Measurements from ENCODE around the gene CDYL.

DNA sequence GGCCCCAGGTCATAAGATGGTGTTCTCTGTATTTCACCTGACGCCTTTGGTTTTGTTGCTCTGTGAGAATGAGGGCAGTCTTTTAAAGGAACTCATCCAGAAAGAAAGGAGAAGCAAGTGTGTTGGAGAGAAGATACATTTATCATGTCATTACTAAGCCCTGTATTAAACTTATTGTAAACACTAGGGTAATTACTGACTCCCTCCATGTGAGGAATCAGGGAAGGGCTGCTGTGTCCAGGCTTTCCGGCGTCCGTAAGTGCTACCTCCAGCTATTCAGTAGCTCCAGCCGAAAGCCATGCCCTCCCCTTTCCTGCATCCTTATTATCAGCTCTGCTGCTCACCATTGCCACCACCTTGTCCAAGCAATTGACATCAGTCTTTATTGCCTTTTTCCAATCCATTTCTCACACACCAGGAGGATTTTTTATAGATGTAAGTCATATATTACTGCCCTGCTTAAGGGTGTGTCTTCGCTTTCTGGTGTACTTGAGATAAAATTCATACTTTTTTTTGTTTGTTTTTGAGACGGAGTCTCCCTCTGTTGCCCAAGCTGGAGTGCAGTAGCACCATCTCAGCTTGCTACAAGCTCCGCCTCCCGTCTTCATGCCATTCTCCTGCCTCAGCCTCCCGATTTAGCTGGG lies 133.0 kb downstream of the CDYL start:
- TF ChIP-seq POLR2A (IDR thresholded peaks at IDR 0.05; ENCODE audit: low read depth, low read length) (no peak), CTCF (conservative IDR thresholded peaks at IDR 0.05; ENCODE audit: low read depth, low read length) (no peak), FOS (IDR thresholded peaks at IDR 0.05; ENCODE audit: low read depth, low read length) (no peak), RAD21 (IDR thresholded peaks at IDR 0.05; ENCODE audit: low read length) (no peak), MXI1 (IDR thresholded peaks at IDR 0.05; ENCODE audit: borderline replicate concordance, low read depth, low read length) (no peak), BHLHE40 (IDR thresholded peaks at IDR 0.05; ENCODE audit: low read depth, low read length) (no peak), CEBPB (IDR thresholded peaks at IDR 0.05; ENCODE audit: low read depth, low read length) (no peak)
- TF ChIP-seq, protein P1, sequence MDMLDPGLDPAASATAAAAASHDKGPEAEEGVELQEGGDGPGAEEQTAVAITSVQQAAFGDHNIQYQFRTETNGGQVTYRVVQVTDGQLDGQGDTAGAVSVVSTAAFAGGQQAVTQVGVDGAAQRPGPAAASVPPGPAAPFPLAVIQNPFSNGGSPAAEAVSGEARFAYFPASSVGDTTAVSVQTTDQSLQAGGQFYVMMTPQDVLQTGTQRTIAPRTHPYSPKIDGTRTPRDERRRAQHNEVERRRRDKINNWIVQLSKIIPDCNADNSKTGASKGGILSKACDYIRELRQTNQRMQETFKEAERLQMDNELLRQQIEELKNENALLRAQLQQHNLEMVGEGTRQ (IDR thresholded peaks at IDR 0.05; ENCODE audit: low read depth, low read length), result no peak
- TF ChIP-seq, protein P2, sequence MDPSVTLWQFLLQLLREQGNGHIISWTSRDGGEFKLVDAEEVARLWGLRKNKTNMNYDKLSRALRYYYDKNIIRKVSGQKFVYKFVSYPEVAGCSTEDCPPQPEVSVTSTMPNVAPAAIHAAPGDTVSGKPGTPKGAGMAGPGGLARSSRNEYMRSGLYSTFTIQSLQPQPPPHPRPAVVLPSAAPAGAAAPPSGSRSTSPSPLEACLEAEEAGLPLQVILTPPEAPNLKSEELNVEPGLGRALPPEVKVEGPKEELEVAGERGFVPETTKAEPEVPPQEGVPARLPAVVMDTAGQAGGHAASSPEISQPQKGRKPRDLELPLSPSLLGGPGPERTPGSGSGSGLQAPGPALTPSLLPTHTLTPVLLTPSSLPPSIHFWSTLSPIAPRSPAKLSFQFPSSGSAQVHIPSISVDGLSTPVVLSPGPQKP (IDR thresholded peaks at IDR 0.05; ENCODE audit: borderline replicate concordance, low read depth, low read length), result no peak

All from IMR-90 (cell line).